Fibroblast of lung (primary cell): ENCODE data around the gene ICAM2.

Experiments used
- EZH2 ChIP-seq: IDR thresholded peaks from 2 replicates; pipeline ENCODE4 v1.5.1; 2012; ENCODE audit warnings: low read length, control low read depth, mild to moderate bottlenecking; ENCODE audit errors: missing control alignments
- TF ChIP-seq, protein P1 (sequence below), 2 donors: IDR thresholded peaks in 1 of 2; conservative IDR thresholded peaks in 1 of 2; 1 replicate in 1 of 2; 2 replicates in 1 of 2; pipeline ENCODE4 v1.5.1; 2011 to 2012; ENCODE audit warnings: low read length in 2 of 2, control low read depth in 1 of 2, inconsistent platforms in 1 of 2, low read depth in 1 of 2, mild to moderate bottlenecking in 1 of 2

GRCh38 chr17:64004903-64005733 is 15.3 kb downstream of the ICAM2 start:
- TF ChIP-seq, protein P1, sequence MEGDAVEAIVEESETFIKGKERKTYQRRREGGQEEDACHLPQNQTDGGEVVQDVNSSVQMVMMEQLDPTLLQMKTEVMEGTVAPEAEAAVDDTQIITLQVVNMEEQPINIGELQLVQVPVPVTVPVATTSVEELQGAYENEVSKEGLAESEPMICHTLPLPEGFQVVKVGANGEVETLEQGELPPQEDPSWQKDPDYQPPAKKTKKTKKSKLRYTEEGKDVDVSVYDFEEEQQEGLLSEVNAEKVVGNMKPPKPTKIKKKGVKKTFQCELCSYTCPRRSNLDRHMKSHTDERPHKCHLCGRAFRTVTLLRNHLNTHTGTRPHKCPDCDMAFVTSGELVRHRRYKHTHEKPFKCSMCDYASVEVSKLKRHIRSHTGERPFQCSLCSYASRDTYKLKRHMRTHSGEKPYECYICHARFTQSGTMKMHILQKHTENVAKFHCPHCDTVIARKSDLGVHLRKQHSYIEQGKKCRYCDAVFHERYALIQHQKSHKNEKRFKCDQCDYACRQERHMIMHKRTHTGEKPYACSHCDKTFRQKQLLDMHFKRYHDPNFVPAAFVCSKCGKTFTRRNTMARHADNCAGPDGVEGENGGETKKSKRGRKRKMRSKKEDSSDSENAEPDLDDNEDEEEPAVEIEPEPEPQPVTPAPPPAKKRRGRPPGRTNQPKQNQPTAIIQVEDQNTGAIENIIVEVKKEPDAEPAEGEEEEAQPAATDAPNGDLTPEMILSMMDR (conservative IDR thresholded peaks at IDR 0.05 in 1 of 2, IDR thresholded peaks at IDR 0.05 in 1 of 2; ENCODE audit: low read depth in 1 of 2, low read length in 2 of 2), result no peak
- no peak for TF ChIP-seq EZH2
